HG02798 (cell line): ENCODE results near the gene KRTAP10-11.
"Not testable (repeated sequence)": the region's sequence is repeated elsewhere in the genome, so short reads cannot be mapped to it uniquely, and the experiment has no call there.

Source experiments
- ATAC-seq: cut with Tn5 transposase; IDR thresholded peaks from one replicate; pipeline ENCODE4 v1.9.1; 2021; ENCODE audit warnings: mild to moderate bottlenecking; ENCODE audit not compliant: unreplicated experiment, poor library complexity

Gene KRTAP10-11

GRCh38 chr21:44658913-44659595 is 12.8 kb downstream of the KRTAP10-11 start:
- ATAC-seq = no peak

DNA sequence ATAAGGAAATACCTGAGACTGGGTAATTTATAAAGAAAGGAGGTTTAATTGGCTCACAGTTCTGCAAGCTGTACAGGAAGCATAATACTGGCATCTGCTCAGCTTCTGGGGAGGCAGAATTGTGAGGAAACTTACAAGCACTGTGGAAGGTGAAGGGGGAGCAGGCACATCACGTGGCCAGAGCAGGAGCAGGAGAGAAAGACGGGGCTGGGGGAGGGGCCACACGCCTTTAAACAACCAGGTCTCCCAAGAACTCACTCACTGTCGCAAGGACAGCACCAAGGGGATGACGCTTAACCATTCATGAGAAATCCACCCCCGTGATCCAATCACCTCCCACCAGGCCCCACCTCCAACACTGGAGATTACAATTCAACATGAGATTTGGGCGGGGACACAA is 15.4 kb downstream of the KRTAP10-11 start:
- not testable (repeated sequence) for ATAC-seq

GRCh38 chr21:44664691-44665090 is 18.5 kb downstream of the KRTAP10-11 start:
- ATAC-seq = no peak

DNA sequence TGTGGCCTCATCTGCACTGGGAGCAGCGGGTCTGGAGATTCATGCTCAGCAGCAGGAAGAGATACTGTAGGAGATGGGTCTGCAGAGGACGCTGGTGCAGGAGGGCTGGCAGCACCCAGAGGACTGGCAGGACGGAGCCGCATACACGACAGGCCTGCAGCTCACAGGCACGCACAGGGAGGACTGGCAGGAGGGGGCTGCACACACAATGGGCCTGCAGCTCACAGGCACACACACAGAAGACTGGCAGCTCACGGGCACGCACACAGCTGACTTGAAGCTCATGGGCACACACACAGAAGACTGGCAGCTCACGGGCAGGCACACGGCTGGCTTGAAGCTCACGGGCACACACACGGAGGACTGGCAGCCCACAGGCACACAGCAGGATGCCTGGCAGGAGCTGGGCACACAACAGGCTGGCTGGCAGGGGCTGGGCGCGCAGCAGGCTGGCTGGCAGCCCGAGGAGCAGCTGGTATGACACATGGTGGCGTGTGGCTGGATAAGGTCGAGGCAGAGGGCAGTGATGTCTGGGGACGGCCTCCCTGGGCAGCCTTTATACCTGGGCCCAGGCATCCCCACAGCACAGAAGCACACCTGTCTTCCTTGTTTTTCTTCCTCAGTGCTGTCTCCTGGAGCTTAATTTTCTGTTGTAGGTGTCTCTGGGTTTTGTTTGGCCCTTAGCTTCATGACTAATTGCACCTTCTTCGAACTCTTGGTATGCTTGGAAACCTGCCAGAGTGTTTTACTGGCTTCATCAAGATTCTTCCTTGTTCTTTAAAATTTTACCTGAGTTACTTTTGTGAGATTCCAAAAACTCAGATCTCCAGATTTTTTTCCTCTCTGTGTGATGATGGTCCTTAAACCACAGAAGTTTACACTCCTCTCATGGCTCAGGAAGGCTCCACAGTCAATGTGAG is 20.4 kb downstream of the KRTAP10-11 start, which contains the start of gene KRTAP12-2:
Gene KRTAP12-2 (minus strand): TSS at position 527 of the 920 bp plus-strand sequence. CDS start 41 bp downstream, at position 486.
- no peak for ATAC-seq

DNA sequence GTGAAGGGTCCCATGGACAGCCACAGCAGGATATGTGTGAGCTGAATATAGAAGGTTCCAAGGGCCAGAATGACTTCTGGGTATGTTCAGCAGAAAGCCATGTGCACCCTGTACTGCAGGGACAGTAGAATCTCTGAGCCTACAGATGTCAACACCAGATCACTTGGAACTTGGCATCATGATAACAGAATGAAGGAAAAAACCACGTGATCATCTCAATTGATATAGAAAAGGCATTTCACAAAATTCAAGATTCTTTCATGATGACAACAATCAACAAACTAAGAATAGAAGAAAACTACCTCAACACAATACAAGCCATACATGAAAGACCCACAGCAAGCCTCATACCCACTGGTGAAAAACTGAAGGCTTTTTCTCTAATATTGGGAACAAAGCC is 21.4 kb downstream of the KRTAP10-11 start:
- ATAC-seq = no peak

DNA sequence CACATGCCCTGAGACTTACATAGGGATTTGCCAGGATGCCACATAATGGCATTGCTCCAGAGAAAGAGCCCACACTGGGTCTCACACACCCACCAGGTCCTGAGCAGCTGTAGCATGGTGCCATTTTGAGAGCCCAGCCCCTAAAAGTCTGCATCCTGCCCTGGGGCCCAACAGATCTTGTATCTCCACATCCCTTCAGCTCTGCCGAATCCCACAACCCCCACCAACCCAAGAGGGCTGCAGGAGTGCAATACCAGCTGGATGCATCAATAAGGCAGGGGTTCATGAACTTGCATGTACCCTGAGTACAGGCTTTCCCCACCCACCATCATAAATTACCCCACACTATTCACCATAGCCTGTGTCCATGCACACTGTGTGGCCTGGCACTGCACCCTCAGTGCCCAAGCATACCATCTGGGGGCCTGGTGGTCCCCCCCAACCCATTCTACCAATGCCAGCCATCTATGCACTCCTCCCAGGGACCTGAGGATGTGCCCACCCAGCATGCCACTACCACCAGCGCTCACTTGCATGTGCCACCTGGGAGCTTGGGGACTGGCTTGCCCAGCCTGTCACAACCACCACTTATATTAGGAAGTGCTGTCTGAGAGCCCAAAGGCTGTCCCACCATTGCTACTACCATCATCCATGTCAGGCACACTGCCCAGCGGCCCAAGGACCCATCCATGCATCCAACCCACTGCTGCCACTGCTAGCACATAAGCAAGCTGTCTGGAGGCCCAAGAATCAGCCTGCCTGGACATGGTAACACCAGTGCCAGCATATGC is 24.6 kb downstream of the KRTAP10-11 start:
- no peak for ATAC-seq

GRCh38 chr21:44671911-44672310 is 25.7 kb downstream of the KRTAP10-11 start:
- no peak for ATAC-seq

GRCh38 chr21:44677881-44678280 is 31.7 kb downstream of the KRTAP10-11 start:
- ATAC-seq = no peak

GRCh38 chr21:44681152-44681551 is 34.9 kb downstream of the KRTAP10-11 start:
- no peak for ATAC-seq

DNA sequence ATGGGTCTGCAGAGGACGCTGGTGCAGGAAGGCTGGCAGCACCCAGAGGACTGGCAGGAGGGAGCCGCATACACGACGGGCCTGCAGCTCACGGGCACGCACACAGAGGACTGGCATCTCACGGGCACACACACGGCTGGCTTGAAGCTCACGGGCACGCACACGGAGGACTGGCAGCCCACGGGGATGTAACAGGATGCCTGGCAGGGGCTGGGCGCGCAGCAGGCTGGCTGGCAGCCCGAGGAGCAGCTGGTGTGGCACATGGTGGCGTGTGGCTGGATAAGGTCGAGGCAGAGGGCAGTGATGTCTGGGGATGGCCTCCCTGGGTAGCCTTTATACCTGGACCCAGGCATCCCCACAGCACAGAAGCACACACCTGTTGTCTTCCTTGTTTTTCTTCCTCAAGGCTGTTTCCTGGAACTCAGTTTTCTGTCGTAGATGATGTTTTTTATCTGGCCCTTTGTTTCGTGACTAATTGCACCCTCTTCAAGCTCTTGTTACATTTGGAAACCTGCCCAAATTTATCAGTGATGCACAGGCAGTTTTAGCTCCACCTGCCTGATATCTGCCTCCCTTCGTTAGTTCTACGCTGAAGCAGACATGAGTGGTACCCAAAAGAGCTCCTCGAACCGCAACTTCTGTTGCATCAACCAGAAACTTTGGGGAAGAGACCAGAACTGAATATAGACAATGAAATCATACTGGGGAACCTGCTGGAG is 35.8 kb downstream of the KRTAP10-11 start, which contains the start of gene KRTAP12-1:
Gene KRTAP12-1 (minus strand): TSS at position 303 of the 719 bp plus-strand sequence. CDS start 40 bp downstream, at position 263.
- no peak for ATAC-seq

DNA sequence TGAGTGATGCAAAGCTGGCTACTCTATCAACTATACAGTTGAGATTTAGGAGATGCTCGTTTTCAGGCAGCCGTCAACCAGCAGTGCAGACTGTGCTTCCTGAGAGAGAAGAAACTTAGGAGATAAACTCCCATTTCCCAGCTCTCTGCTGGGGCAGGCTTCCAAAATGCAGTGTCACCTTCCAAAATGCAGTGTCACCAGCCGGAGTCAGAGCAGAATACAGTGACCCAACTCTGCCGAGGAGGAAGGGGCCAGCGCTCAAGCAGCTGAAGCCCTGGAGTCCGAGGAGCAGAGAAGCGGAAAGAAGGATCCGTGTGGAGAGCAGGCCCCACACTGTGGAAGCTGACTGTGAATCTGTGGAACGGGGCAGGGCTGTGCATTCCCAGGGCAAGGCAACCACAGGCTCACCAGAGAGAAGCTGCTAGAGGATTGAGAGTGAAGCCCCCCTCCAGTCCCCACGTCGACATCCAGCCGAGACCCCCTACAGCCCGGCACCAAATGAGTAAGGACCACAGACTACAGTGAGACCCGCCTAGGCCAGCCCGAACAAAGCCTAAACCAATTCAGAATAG is 36.5 kb downstream of the KRTAP10-11 start:
- no peak for ATAC-seq

DNA sequence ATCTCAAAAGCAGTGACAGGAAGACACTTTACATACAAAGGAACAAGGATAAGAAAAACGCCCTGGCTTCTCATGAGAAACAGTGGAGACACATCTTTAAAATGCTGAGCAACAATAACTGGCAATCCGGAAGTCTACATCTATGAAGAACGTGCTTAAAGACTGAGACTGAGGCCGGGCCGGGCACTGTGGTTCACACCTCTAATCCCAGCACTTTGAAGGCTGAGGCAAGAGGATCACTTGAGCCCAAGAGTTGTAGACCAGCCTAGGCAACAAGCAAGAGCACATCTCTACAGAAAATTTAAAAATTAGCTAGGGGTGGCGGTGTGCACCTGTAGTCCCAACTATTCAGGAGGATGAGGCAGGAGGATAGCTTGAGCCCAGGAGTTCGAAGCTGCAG is 37.9 kb downstream of the KRTAP10-11 start:
- no peak for ATAC-seq

- ATAC-seq = no peak
These were observed 38.3 kb downstream of the KRTAP10-11 start for GRCh38 chr21:44684483-44684882.

DNA sequence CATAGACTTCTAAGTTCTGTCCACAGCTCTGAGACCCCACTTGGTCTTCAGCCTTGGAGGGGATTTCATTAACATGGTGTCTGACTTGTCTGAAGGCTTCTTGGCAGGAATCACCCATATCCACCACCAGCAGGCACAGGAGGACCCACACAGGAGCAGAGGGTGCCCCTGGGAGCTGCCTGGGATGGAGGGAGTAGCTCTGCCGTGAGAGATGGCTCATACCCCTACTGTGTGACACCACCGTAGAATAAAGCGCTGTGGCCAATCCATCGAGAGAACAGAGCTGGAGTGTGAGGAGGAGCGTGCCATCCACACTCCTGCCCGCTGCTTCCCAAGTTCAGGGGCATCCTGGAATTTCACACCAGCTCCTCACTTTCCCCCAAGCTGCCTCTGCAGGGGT is 38.8 kb downstream of the KRTAP10-11 start:
- not testable (repeated sequence) for ATAC-seq

- ATAC-seq = no peak
These were observed 40.0 kb downstream of the KRTAP10-11 start for GRCh38 chr21:44686000-44686781.

- ATAC-seq = no peak
These were observed 40.8 kb downstream of the KRTAP10-11 start for GRCh38 chr21:44686843-44687561.

- no peak for ATAC-seq
These were observed 41.5 kb downstream of the KRTAP10-11 start for GRCh38 chr21:44687671-44688070.

GRCh38 chr21:44689740-44690139 is 43.5 kb downstream of the KRTAP10-11 start:
- ATAC-seq = not testable (repeated sequence)
